ENCODE measurements around the gene DAGLA. TPM values are rescaled to one million over a fixed set of nuclear protein-coding genes. Genes with fewer than 3 reads are reported as not detected.

DAGLA gene
- total RNA-seq, 1 donor from 2014 or later: 5.1 TPM

DNA sequence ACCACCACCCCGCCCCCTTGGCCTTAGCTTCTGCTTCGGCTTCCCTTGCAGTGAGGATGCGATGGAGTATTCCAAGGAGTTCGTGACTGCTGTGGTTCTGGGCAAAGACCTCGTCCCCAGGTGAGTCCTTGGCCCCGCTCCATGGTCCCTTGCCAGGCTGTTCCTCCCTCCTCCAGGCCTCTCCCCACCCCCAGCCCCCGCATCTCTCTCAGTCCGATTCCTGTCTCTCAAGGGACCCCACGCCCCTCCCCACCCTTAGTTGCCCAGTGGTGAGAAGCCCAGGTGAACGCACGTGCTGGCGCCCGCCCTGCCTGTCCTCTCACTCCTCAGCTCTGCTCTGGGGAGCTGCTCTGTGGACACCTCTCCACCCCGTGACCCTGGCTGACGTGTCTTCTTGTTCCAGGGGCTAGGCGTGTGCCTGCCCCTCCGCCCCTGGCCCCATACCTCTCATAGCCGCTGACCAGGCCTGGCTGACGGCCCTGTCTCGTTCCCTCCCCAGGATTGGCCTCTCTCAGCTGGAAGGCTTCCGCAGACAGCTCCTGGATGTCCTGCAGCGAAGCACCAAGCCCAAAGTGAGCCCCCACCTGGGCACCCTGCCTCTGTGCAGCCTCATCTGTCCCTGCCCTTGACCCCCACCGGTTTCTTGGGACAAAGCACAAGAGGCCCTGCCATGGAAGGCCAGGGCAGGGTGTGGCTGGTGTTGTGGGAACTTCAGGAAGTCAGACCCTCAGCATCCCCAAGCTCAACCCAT, 57.6 kb downstream of the DAGLA start:
- DNase-seq (ENCODE audit: extremely low spot score, unreplicated experiment): no peak
- H3K36me3 Mint-ChIP-seq (ENCODE audit: unreplicated experiment): peaks cover 5% of the 10 kb centered on the region
- no peaks in the 10 kb centered on the region for H3K27me3 Mint-ChIP-seq (ENCODE audit: unreplicated experiment)
- H3K4me3 Mint-ChIP-seq (ENCODE audit: unreplicated experiment): no peak overlapping the region
- TF ChIP-seq, protein P1, sequence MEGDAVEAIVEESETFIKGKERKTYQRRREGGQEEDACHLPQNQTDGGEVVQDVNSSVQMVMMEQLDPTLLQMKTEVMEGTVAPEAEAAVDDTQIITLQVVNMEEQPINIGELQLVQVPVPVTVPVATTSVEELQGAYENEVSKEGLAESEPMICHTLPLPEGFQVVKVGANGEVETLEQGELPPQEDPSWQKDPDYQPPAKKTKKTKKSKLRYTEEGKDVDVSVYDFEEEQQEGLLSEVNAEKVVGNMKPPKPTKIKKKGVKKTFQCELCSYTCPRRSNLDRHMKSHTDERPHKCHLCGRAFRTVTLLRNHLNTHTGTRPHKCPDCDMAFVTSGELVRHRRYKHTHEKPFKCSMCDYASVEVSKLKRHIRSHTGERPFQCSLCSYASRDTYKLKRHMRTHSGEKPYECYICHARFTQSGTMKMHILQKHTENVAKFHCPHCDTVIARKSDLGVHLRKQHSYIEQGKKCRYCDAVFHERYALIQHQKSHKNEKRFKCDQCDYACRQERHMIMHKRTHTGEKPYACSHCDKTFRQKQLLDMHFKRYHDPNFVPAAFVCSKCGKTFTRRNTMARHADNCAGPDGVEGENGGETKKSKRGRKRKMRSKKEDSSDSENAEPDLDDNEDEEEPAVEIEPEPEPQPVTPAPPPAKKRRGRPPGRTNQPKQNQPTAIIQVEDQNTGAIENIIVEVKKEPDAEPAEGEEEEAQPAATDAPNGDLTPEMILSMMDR (IDR thresholded peaks at IDR 0.05): no peak
- no peak overlapping the region for H3K27ac Mint-ChIP-seq (ENCODE audit: unreplicated experiment)
- no peaks in the 10 kb centered on the region for H3K9me3 Mint-ChIP-seq (ENCODE audit: unreplicated experiment)
- peaks cover 5% of the 10 kb centered on the region for H3K4me1 Mint-ChIP-seq (ENCODE audit: unreplicated experiment)

DNA sequence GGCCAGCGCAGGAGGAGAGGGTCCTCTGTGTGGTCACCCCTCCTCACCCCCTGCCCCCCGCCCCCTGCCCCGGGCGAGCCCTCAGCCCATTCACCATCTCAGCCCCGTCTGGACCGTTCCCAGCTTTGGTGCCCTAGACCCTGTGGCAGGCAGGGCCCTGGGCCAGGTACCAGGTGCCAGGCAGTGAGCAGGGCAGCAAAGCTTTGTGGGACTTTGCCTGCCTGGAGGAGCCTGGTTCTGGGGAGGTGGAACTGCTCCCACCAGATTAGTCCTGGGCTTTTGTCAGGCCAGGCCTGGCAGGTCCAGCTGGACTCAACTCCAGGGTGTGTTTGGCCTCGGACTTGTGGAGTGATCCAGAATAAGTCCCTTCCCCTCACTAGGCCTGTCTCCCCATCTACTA, 58.6 kb downstream of the DAGLA start:
- Mint-ChIP-seq H3K4me3 (ENCODE audit: unreplicated experiment) (no peak overlapping the region), H3K9me3 (ENCODE audit: unreplicated experiment) (no peaks in the 10 kb centered on the region), H3K27ac (ENCODE audit: unreplicated experiment) (no peak overlapping the region)

DNA sequence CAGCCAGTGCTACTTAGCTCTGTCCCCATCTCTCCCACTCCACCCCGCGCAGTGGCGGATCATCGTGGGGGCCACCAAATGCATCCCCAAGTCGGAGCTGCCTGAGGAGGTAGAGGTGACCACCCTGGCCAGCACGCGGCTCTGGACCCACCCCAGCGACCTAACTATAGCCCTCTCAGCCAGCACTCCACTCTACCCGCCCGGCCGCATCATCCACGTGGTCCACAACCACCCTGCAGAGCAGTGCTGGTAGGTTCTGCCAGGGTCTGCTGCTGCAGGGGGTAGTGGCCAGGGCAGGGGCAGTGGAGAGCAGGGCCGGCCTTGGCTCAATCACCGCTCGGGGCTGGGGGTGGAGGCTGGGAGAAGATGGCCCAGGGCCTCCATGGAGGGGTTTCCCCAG, 59.2 kb downstream of the DAGLA start:
- H3K9me3 Mint-ChIP-seq (ENCODE audit: unreplicated experiment): no peaks in the 10 kb centered on the region
- no peak overlapping the region for H3K27ac Mint-ChIP-seq (ENCODE audit: unreplicated experiment)
- TF ChIP-seq, protein P1 (IDR thresholded peaks at IDR 0.05): no peak
- no peaks in the 10 kb centered on the region for H3K4me1 Mint-ChIP-seq (ENCODE audit: unreplicated experiment)
- DNase-seq (ENCODE audit: extremely low spot score, unreplicated experiment): no peak
- H3K27me3 Mint-ChIP-seq (ENCODE audit: unreplicated experiment): no peaks in the 10 kb centered on the region
- peaks cover 5% of the 10 kb centered on the region for H3K36me3 Mint-ChIP-seq (ENCODE audit: unreplicated experiment)
- no peak overlapping the region for H3K4me3 Mint-ChIP-seq (ENCODE audit: unreplicated experiment)

More for the DNA sequence above, 58.6 kb downstream of the DAGLA start:
- H3K4me1 Mint-ChIP-seq (ENCODE audit: unreplicated experiment): no peaks in the 10 kb centered on the region
- H3K27me3 Mint-ChIP-seq (ENCODE audit: unreplicated experiment): no peaks in the 10 kb centered on the region
- no peak for DNase-seq (ENCODE audit: extremely low spot score, unreplicated experiment)
- TF ChIP-seq, protein P1 (IDR thresholded peaks at IDR 0.05): no peak
- peaks cover 5% of the 10 kb centered on the region for H3K36me3 Mint-ChIP-seq (ENCODE audit: unreplicated experiment)

DNA sequence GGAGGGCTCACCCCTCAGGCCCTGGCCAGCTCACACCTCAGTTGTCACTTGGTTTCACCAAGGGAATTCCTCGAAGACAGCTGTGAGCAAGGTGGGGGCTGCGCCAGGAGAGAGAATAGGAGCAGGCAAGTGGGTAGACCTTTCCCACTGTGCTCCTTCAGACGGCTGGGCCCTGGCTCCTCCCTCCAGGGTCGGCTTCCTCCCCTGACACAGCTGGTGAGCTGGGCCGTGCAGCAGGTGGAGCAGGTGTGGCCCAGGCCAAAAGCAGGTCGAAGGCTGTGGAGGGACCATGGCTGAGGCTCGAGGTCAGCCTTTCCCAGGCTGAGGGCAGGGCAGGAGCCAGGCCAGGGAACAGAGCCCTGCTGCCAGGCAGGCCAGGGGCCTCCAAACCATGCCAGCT, 59.8 kb downstream of the DAGLA start:
- no peaks in the 10 kb centered on the region for H3K4me1 Mint-ChIP-seq (ENCODE audit: unreplicated experiment)
- H3K27ac Mint-ChIP-seq (ENCODE audit: unreplicated experiment): no peak overlapping the region
- TF ChIP-seq, protein P1 (IDR thresholded peaks at IDR 0.05): no peak
- peaks cover 5% of the 10 kb centered on the region for H3K36me3 Mint-ChIP-seq (ENCODE audit: unreplicated experiment)
- no peaks in the 10 kb centered on the region for H3K27me3 Mint-ChIP-seq (ENCODE audit: unreplicated experiment)
- H3K4me3 Mint-ChIP-seq (ENCODE audit: unreplicated experiment): no peak overlapping the region
- no peak for DNase-seq (ENCODE audit: extremely low spot score, unreplicated experiment)
- H3K9me3 Mint-ChIP-seq (ENCODE audit: unreplicated experiment): no peaks in the 10 kb centered on the region

DNA sequence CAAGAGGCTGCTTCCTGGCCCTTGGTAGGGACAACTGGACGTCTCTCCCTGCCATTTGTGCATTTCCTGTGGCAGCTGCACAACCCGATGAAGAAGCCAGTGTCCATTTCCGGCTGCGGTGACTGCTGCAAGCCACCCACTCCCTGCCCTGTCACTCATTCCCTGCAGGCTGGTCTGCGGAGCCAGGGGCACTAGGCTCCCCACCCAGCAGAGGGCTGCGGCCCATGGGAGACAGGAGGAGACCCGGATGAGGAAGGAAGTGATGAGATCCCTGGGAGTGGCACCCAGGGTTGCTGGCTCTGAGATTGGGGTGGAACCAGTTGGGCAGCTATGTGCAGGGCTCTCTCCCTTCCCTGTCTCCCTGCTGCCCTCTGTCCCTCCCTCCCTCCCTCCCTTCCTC, 62.2 kb downstream of the DAGLA start:
- no peaks in the 10 kb centered on the region for H3K9me3 Mint-ChIP-seq (ENCODE audit: unreplicated experiment)
- H3K27me3 Mint-ChIP-seq (ENCODE audit: unreplicated experiment): no peaks in the 10 kb centered on the region
- H3K4me1 Mint-ChIP-seq (ENCODE audit: unreplicated experiment): peaks cover 1% of the 10 kb centered on the region
- no peak overlapping the region for H3K4me3 Mint-ChIP-seq (ENCODE audit: unreplicated experiment)
- peaks cover 3% of the 10 kb centered on the region for H3K36me3 Mint-ChIP-seq (ENCODE audit: unreplicated experiment)
- TF ChIP-seq, protein P1 (IDR thresholded peaks at IDR 0.05): no peak
- DNase-seq (ENCODE audit: extremely low spot score, unreplicated experiment): no peak
- no peak overlapping the region for H3K27ac Mint-ChIP-seq (ENCODE audit: unreplicated experiment)
